ENCODE data around the gene USP38.

Gene USP38

GRCh38 chr4:143270256-143270838 lies 85.6 kb downstream of the USP38 start:
- DNase-seq (ENCODE audit: low read depth), result no peak

All from activated T-helper 9 cell treated with anti-CD3 and anti-CD28 coated beads, Interleukin-2, amount 50 U/mL, for 16 hours (primary cell).